DMS114 treated with DMSO at 0.1 percent for 48 hours (cell line): ENCODE results near the gene ADAMTS20.
"Not testable (repeated sequence)": the region's sequence is repeated elsewhere in the genome, so short reads cannot be mapped to it uniquely, and the experiment has no call there.

Experiments used
- DNase-seq: peaks from one replicate; lab custom pipeline; 2025; ENCODE audit not compliant: unreplicated experiment; lab: John Stamatoyannopoulos, UW

The ADAMTS20 gene

DNA sequence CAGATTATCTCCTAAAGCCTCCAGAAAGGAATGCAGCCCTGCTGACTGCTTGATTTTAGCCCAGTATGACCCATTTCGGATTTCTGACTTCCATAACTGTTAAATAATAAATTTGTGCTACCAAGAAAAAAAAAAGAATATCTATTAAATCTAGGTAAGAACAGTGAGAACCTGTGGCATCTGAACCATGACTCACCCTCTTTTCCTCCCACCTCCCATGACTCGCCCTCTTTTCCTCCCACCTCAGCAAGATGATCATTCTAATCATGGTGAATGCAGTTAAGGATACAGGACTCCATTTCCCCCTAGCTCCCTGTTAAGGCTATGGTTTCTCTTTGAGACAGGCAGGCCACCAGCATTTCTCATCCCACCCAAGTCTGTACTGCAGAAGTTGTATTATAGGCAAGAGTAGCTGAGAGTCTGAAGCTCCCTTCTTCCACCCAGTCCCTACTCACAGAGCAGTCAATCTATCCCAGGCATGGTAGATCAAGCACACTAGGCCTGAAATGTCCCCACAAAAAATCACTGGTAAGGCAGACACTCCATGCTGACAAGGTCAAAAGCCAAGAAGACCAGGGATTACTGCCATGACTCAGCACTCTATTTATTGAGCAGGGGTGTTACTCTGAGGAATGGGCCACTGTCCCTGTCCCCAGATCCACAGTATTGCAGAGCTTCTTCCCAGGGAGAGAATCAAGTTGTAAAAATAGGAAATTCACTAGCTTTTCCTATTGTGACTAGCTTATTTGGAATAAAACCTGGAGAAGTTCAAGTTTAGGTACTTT lies 188.9 kb downstream of the ADAMTS20 start:
- DNase-seq: no peak

DNA sequence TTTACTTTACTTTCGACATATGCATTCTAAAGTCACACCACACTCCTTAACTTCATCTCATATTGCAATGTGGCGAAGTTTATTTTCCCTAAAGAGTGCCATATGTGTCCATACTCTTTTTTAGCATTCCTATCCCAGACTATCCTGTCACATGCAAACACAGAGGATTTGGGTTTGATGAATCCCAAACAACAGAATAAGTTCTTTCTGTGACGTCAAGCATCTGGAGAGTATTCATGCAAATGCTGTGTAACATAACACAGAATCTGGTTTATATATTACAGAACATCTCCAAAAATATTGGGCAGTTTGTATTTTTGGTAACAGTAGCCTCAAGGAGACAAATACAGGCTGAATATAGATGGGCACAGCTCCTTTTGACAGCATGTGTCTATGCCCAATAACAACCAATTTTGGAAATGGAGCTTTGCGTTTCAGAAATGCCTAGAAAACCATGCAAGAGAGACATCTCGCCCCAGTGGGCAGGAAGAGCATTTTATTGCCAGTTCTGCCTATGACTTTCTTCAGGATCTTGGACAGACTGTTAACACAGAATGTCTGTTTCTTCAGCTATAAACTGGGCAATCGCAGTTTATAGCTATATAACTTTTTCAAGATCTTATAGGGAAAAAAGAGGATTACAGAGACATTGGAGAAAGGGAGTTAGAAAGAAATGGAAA lies 190.8 kb downstream of the ADAMTS20 start:
- no peak for DNase-seq

DNA sequence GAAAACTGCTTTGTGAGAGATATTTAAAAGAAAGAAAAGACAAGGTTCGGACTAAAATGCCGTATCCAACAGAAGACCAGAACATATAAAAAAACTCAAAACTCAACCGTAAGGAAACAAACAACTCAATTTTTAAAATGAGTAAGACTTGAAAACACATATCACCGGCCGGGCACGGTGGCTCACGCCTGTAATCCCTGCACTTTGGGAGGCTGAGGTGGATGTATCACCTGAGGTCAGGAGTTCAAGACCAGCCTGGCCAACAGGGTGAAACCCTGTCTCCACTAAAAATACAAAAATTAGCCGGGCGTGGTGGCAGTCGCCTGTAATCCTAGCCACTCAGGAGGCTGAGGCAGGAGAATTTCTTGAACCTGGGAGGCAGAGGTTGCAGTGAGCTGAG lies 192.0 kb downstream of the ADAMTS20 start:
- DNase-seq: not testable (repeated sequence)

DNA sequence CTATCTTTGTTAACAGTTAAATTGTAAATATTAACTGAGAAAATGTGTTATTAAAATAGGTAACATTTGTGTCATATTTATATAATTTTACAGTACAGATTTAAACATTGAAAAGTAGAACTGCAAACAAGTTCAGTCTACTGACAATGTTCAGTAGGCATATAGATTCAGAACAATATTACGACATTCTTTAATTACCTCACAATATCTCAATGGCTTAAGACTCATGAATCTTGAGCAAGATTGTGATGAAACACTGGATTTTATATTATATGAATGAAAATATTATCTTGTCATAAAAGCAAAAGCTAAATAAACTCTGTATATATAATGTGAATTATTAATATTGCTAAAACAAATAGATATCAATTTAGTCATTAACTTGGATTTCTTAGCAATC lies 194.9 kb downstream of the ADAMTS20 start:
- DNase-seq: no peak

DNA sequence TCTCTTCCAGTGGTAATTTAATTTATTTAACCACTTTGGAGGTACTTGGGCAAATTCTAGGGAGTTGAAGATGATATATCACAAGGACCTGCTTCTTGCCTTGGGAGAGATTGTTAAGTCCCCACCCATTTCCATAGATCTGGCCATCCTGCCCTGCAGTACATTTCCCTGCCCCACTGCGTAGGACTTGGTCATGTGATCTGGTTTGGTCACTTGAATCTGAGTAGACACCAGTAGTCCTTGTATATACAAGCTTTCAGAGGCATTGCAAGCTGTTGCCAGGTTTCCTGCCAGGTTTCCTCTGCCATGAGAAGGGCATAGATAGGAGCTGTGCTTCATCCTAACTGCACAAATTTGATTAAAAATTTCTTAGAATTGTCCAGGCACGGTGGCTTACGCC lies 200.0 kb downstream of the ADAMTS20 start:
- no peak for DNase-seq

DNA sequence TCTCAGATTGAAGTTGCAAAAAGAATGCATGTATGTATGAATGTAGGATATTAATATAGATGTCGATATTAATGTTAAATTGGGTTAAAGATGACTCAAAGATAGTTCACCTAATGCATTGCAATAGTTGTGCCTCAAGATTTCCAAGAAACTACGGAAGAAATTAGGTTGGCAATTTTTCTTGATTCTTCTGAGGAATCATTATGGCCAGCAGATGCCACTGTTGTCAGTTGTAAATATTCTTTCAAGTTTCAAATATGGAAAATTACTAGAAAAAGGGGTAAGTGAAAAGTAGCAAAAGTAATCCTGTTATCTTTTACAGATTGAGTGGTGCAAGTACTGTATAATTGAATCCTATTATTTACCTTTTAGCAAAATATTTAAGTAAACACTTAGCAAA lies 202.1 kb downstream of the ADAMTS20 start:
- peak; percentile 12 for DNase-seq

DNA sequence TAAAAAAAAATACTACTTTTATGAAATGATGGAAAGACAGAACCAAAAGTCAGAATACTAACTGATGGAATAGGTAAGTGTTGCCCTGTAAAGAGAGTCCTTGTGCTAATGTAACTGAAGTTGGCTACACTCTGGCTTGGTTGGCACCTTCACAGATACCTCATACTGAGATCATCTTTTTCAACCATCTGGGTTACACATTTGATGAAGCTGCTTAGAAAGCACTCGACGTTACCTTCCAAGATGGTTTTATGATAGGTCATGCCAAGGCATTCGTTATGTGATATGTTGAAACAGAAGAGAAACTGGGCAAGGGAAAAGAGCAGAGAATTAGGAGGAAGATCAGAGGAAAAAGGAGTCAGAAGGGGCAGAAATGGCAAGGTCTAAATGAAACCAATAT lies 203.8 kb downstream of the ADAMTS20 start:
- no peak for DNase-seq

DNA sequence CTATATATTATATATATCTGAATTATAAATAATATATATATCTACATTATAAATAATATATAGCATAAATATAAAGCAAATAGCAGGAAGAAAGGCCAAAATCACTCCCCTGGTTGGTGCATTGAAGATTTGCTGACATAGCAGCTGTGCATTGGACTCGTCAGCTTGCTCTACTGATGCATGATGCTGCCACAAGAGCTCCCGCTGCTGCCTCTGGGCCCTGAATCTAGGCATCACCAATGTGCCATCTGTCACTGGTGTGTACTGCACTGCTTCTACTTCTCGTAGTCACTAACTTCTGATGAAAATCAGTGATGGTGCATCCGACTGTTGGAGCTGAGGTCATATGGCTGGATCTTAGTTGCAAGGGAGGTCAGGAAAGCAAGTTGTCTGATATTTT lies 205.0 kb downstream of the ADAMTS20 start:
- DNase-seq: no peak

DNA sequence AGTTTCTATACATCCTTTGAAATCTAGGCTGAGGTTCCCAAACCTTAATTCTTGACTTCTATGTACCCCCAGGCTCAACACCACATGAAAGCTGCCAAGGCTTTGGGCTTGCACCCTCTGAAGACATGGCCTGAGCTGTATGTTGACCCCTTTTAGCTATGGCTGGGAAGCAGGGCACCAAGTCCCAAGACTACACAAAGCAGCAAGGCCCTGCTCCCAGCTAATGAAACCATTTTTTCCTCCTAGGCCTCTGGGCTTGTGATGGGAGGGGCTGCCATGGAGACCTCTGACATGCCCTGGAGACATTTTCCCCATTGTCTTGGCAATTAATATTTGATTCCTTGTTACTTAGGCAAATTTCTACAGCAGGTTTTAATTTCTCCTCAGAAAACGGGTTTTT lies 207.0 kb downstream of the ADAMTS20 start:
- no peak for DNase-seq

DNA sequence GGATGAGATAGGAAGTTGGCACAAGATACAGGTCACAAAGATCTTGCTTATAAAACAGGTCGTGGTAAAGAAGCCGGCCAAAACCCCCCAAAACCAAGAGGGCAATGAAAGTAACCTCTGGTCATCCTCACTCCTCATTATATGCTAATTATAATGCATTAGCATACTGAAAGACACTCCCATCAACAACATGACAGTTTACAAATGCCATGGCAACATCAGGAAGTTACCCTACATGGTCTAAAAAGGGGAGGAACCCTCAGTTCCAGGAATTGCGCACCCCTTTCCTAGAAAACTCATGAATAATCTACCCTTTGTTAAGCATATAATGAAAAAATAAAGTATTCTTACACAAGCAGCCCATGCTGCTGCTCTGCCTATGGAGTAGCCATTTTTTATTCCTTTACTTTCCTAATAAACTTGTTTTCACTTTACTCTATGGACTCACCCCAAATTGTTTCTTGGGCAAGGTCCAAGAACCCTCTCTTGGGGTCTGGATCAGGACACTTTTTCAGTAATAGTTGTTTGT lies 210.2 kb downstream of the ADAMTS20 start:
- DNase-seq: not testable (repeated sequence)

DNA sequence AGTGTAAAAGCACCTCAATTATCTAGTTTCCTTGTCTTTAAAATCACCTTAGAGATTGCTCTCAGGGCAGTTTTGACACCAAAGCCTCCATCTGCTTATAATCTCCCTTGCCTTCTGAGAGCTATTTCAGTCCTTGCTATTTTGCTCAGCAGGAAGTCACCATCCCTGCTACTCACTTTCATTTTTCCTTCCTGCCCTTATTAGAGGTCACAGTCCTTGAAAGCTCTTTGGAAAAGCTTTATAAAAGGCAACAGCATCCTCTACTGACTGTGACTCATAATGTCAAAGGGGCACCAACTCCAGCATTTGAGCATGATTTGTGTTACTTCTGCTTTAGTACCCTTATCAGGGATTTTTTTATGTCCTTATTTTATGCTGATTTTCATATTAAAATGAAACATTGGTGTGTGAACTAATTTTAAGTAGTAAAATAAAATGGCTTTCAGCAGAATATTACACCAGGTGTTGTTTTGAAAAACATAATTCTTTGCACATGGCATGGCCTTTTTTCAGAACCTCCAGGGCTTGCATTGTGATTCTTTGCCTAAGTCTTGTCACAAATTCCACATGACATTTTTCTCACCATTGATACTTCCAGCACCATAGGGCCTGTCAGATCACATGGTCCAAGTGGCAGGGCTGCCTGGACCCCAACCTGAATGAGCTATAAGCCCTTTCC lies 213.0 kb downstream of the ADAMTS20 start:
- DNase-seq: no peak

DNA sequence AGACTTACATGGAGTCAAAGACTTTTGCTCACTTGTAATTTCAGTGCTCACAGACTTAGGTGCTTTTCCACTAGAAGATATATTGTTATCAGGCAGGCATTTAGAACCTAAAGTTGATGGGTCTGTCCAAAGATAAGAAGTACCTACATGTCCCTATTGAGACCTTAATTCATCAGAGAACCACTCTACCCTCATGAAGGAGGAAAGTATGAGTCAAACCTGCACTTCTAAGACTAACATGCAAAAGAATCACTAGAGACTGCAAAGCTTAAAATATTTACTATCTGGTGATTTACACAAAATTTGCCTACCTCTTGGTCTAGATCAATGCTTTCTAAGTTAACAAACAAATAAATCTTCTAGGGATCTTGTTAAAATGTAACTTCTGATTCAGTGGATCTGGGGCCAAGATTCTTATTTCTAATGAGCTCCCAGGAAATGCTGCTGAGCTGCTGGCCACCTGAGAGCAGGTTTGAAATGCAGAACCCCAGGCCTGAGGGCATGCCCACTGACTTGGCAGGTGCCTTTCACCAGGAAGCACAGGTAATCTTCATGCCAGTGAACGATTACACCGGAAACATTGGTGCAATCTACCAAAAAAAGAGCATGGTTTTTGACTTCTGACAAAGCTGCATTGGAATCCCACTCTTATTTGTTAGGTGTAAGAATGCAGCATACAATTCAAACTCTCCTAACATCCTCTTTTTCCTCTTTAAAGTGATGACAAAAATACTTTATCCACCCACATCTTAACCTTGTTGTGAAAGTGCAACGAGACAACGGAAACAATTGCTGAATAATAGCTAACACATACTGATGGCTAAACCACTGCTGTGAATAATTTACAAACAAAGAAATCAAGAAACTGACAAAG lies 214.2 kb downstream of the ADAMTS20 start:
- no peak for DNase-seq

DNA sequence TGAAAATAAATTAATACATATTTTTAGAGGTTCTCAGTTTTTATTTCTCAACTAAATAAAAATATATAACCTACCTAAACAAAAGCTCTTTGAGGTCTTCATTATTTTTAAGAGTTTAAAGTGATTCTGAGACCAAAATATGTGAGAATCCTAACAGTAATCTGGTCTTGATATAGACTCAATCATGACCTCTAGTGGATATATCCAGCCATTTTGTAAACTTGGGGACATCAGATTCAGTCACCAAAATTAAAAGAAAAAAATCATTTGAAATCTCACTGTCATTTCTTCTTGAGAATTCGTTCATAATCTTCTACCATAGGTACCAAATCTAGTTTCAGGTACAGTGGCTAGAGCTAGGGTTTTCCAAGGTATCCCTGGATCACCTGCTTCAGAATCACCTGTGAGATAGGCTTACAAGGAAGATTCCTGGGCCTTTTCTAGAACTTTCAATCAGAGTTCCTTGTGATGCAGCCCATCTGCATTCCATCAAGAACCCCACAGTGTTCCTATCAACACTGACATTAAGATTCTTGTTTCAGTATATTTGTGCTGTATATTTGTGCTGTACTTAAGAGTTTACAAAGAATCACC lies 214.9 kb downstream of the ADAMTS20 start:
- peak; percentile 21 for DNase-seq

DNA sequence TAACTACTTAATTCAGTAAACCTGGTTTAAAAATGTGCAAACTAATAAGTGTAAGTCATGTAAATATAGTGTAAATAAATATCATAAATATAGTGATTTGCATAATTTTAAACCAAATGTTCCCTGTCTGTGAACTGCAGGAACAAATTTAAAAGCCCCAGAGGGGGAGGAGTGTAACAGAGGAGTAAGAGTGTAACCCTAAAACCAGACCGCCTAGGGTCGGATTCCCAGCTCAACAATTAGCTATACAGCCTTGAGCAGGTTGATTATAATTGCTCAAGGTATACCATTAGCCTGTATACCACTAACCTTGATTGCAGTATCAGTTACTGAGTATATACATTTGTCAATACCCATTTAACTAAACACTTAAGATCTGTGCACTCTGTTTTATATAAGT lies 218.4 kb downstream of the ADAMTS20 start:
- no peak for DNase-seq

DNA sequence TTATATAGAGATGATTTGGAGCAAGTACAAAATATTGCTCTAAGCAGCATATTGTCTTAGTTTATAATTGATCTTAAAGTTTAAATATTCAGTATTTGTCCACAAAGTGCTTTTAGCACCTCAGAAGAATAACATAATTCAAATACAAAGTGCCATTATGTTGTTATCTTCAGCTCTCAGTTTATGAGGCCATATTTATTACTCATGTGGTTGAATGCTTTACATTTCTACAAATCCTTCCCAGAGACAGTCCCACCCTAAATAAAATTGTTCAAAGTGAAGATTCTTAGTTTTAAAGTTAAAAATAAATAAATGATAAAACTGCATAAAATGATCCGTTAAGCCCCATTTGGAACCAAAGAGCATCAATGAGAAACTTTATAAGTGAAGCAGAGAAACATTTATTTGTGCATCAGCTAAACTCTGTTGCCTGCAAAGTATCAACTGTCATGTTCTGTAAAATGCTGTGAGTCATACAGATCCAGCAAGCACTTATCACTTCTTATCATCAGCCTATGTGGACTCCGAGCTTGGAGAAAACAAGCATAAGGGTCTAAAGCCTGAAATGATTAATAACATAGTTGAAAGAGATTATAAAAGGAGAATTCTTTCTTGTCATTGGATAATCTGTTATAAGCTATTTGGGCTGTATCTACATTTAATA lies 218.9 kb downstream of the ADAMTS20 start:
- DNase-seq: no peak

DNA sequence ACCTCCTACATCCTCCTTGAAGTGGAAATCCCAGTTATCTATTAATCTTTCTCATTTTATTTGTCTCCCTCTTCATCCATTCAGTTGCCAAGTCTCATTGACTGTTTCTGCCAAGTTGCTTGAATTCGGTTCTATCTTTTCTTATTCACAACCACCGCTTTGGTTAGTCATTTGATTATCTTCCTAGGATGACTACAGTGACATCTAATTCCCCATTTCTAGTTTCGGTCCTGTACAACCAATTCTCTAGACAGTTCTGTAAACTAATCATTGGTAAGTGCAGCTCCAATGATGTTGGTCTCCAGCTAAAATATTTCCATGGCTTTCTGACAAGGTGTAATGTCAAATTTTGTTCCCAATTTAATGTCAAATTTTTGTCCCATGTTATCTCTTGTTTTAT lies 220.1 kb downstream of the ADAMTS20 start:
- DNase-seq: no peak

DNA sequence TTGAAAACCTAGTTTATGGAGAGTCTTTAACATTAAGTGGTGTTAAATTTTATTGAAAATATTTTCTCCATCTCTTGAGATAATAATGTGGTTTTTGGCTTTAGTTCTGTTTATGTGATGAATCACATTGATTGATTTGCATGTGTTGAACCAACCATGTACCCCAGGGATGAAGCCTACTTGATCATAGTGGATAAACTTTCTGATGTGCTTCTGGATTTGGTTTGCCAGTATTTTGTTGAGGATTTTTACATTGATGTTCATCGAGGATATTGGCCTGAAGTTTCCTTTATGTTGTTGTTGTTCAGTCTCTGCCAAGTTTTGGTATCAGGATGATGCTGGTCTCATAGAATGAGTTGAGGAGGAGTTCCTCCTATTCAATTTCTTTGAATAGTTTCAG lies 222.6 kb downstream of the ADAMTS20 start:
- no peak for DNase-seq

DNA sequence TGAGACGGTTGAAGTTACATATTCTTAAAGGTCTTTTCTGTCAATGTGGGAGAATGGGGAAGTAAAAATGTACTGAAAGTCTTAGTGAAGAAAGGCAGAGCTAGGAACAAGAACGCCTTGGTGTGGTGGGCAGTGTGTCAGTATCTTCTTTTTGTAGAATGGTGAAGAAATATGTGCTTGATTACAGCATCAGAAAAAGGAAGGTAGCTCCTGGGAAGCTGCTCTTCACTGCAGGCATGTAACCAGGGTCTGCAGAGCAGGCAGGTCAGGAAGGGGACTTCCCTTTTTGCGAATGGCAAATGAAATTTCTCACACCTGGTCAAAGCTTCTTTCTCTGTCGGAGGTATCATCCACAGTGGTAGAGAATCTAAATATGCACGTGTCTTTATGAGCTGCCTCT lies 226.2 kb downstream of the ADAMTS20 start:
- no peak for DNase-seq

DNA sequence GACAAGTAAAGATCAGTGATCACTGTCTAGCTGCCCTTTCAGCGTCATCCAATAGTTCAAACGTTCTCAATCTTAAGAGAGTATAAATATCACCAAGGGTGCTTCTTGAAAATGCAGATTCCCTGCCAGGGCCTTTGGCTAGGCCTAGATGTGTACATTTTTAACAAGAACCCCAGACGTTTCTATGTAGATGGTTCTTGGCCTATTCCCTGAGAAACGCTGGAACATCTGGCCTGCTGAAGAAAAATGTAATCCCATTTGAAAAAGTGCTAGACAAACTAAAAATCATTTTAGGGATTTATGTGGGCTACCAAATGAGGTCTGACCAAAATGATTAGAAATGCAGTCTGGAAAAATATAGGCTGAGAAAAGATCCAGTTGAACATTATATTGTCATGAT lies 231.7 kb downstream of the ADAMTS20 start:
- DNase-seq: no peak

DNA sequence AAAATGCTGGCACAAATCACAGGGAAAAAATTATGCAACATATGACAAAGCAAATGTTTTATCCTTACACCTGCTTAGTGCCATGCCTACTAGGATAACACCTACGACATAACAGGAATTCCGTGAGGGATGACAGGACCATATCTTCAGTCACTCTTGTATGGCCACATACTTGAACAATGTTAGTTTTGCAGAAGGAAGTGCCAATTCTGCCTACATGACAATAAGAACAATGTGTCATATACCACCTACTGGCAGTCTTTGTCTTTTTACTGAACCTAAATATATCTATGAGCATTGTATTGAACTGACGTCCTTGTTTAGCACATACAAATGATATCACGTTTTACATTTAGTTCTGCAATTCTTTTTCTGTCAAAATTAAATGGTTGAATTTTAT lies 234.0 kb downstream of the ADAMTS20 start:
- no peak for DNase-seq
